Gastrocnemius medialis (tissue), 4 donors: Measurements from ENCODE around the gene BBX. TPM values are rescaled to one million over a fixed set of nuclear protein-coding genes. Genes with fewer than 3 reads are reported as not detected.

Experiments
- ATAC-seq, 2 donors: fragments of 150-250 bp; one replicate each; pipeline ENCODE4 v1.9.1; 2016
- DNase-seq, 2 donors: peaks; one replicate each; pipeline ENCODE4 v3.0.0-alpha.2; 2019
- H3K27ac ChIP-seq, 4 donors: fragments of 200-600 bp; sonication (generic); 1 replicate in 1 of 4; 2 replicates in 3 of 4; pipeline ENCODE4 v1.5.1; 2016 to 2018; ENCODE audit warnings: mild to moderate bottlenecking in 2 of 4, moderate library complexity in 1 of 4
- H3K27me3 ChIP-seq, 3 donors: fragments of 200-600 bp; sonication (generic) in 2 of 3; 1 replicate in 1 of 3; 2 replicates in 2 of 3; pipeline versions ENCODE4 v1.5.1 to v1.6.0; 2016 to 2019; ENCODE audit warnings: mild to moderate bottlenecking in 1 of 3, moderate library complexity in 1 of 3
- H3K36me3 ChIP-seq, 2 donors: fragments of 200-600 bp; sonication (generic) in 1 of 2; one replicate each; pipeline ENCODE4 v1.5.1; 2017 to 2018
- H3K4me1 ChIP-seq, 2 donors: fragments of 200-600 bp; sonication (generic) in 1 of 2; one replicate each; pipeline ENCODE4 v1.5.1; 2016 to 2017; ENCODE audit warnings: mild to moderate bottlenecking in 2 of 2
- H3K4me3 ChIP-seq, 4 donors: fragments of 200-600 bp; sonication (generic) in 3 of 4; 1 replicate in 1 of 4; 2 replicates in 3 of 4; pipeline ENCODE4 v1.5.1; 2016 to 2019; ENCODE audit warnings: mild to moderate bottlenecking in 2 of 4
- H3K9me3 ChIP-seq, 3 donors: fragments of 200-600 bp; sonication (generic) in 2 of 3; 1 replicate in 1 of 3; 2 replicates in 2 of 3; pipeline ENCODE4 v1.5.1; 2016 to 2019
- POLR2A ChIP-seq, 2 donors: fragments of 450-650 bp; IDR thresholded peaks; one replicate each; pipeline ENCODE4 v1.6.1; 2017; ENCODE audit warnings: antibody characterized with exemption in 2 of 2, mild to moderate bottlenecking in 2 of 2, moderate library complexity in 2 of 2
- in situ Hi-C, 4 donors: fragments of 200-750 bp; cut with MboI; loops; one replicate each; pipeline versions ENCODE4 v1.15.0 to v1.8.0; 2017; ENCODE audit warnings: low sequenced_read_pairs in 4 of 4
- intact Hi-C: fragments of 100-400 bp; cut with DNase I; formaldehyde crosslinking; loops from one replicate; pipeline ENCODE4 v1.15.1; 2023; ENCODE audit warnings: low total_unique reads
- total RNA-seq, 4 donors: library from RNA; depleted of rRNA; stranded (reverse); fragments of >200 nt; gene quantifications; one replicate each; pipeline versions ENCODE4 v1.1.0 to v1.2.3, GENCODE V29; 2016
- TF ChIP-seq, protein P1 (sequence below), 5 experiments: fragments of 450-650 bp in 3 of 5; fragments of 200-600 bp in 2 of 5; sonication (generic) in 2 of 5; IDR thresholded peaks in 4 of 5; conservative IDR thresholded peaks in 1 of 5; 1 replicate in 4 of 5; 2 replicates in 1 of 5; pipeline ENCODE4 v1.5.1; 2016 to 2019; ENCODE audit warnings: antibody characterized with exemption in 5 of 5, mild to moderate bottlenecking in 3 of 5, moderate library complexity in 3 of 5

BBX gene
- total RNA-seq, 4 donors from 2014 or later = 15.2 to 48.3 (median 20.1) TPM

GRCh38 chr3:107680698-107681097 lies 157.9 kb downstream of the BBX start:
- Histone ChIP-seq H3K27me3 (no peaks in the 10 kb centered on the region), H3K9me3 (no peaks in the 10 kb centered on the region), H3K27ac (no peak overlapping the region), H3K4me3 (no peak overlapping the region), H3K36me3 (no peaks in the 10 kb centered on the region), H3K4me1 (peaks cover 8 to 18% of the 10 kb centered on the region in 2 donors)
- DNase-seq = no peak
- TF ChIP-seq POLR2A (IDR thresholded peaks at IDR 0.05) = no peak
- TF ChIP-seq, protein P1, sequence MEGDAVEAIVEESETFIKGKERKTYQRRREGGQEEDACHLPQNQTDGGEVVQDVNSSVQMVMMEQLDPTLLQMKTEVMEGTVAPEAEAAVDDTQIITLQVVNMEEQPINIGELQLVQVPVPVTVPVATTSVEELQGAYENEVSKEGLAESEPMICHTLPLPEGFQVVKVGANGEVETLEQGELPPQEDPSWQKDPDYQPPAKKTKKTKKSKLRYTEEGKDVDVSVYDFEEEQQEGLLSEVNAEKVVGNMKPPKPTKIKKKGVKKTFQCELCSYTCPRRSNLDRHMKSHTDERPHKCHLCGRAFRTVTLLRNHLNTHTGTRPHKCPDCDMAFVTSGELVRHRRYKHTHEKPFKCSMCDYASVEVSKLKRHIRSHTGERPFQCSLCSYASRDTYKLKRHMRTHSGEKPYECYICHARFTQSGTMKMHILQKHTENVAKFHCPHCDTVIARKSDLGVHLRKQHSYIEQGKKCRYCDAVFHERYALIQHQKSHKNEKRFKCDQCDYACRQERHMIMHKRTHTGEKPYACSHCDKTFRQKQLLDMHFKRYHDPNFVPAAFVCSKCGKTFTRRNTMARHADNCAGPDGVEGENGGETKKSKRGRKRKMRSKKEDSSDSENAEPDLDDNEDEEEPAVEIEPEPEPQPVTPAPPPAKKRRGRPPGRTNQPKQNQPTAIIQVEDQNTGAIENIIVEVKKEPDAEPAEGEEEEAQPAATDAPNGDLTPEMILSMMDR (IDR thresholded peaks at IDR 0.05 in 4 of 5, conservative IDR thresholded peaks at IDR 0.05 in 1 of 5) = no peak
- intact Hi-C loops = no loop called here
- in situ Hi-C loops = no loop called here
- no peak for ATAC-seq

- Histone ChIP-seq H3K27me3 (no peaks in the 10 kb centered on the region), H3K4me1 (peaks cover 8 to 18% of the 10 kb centered on the region in 2 donors), H3K9me3 (no peaks in the 10 kb centered on the region), H3K27ac (no peak overlapping the region), H3K4me3 (no peak overlapping the region), H3K36me3 (no peaks in the 10 kb centered on the region)
- ATAC-seq (no peak), DNase-seq (no peak)
- in situ Hi-C loops (no loop called here), intact Hi-C loops (no loop called here)
- TF ChIP-seq, protein P1 (IDR thresholded peaks at IDR 0.05 in 4 of 5, conservative IDR thresholded peaks at IDR 0.05 in 1 of 5) = no peak
- TF ChIP-seq POLR2A (IDR thresholded peaks at IDR 0.05) = no peak
Observed at GRCh38 chr3:107681396-107681795, 158.6 kb downstream of the BBX start.

GRCh38 chr3:107682580-107682979 lies 159.8 kb downstream of the BBX start:
- H3K4me1 ChIP-seq = peaks cover 8 to 18% of the 10 kb centered on the region in 2 donors
- intact Hi-C loops = no loop called here
- no peak for TF ChIP-seq POLR2A (IDR thresholded peaks at IDR 0.05)
- TF ChIP-seq, protein P1 (IDR thresholded peaks at IDR 0.05 in 4 of 5, conservative IDR thresholded peaks at IDR 0.05 in 1 of 5) = no peak
- no peaks in the 10 kb centered on the region for H3K36me3 ChIP-seq
- no peaks in the 10 kb centered on the region for H3K27me3 ChIP-seq
- no peak overlapping the region for H3K4me3 ChIP-seq
- H3K9me3 ChIP-seq = no peaks in the 10 kb centered on the region
- ATAC-seq (no peak), DNase-seq (no peak)
- in situ Hi-C loops = no loop called here
- H3K27ac ChIP-seq = no peak overlapping the region

GRCh38 chr3:107683447-107683846 lies 160.7 kb downstream of the BBX start:
- Histone ChIP-seq H3K4me3 (no peak overlapping the region), H3K9me3 (no peaks in the 10 kb centered on the region), H3K27me3 (no peaks in the 10 kb centered on the region), H3K36me3 (no peaks in the 10 kb centered on the region), H3K4me1 (peaks cover 8 to 18% of the 10 kb centered on the region in 2 donors), H3K27ac (no peak overlapping the region)
- in situ Hi-C loops (no loop called here), intact Hi-C loops (no loop called here)
- TF ChIP-seq, protein P1 (IDR thresholded peaks at IDR 0.05 in 4 of 5, conservative IDR thresholded peaks at IDR 0.05 in 1 of 5) = no peak
- no peak for TF ChIP-seq POLR2A (IDR thresholded peaks at IDR 0.05)
- DNase-seq (no peak), ATAC-seq (no peak)

DNA sequence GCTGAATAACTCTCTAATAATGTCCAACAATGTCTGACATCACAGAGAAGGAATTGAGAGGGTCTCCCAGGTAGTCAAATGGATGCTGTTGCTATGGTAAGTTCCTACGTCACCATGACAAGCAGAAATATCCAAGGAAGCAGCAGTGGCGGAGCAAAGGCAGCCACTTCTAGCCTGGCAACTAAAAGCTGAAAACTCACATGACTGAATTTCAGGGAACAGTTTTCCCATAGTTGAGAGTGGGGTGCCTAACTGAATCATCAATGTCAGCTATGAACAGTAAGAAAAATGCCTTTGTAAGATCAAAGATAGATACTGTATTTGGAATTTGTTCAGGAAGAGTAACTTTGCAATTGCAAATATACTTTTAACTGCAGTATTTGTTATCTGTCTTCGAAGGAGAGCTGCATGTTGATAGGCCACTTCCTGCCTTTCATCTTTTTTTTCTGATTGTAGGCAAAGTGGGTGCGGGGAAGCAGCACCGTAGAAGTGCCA lies 161.7 kb downstream of the BBX start:
- intact Hi-C loops (no loop called here), in situ Hi-C loops (no loop called here)
- ATAC-seq (no peak), DNase-seq (no peak)
- no peaks in the 10 kb centered on the region for H3K27me3 ChIP-seq
- no peak overlapping the region for H3K4me3 ChIP-seq
- no peaks in the 10 kb centered on the region for H3K36me3 ChIP-seq
- no peak overlapping the region for H3K27ac ChIP-seq
- peaks cover 8 to 18% of the 10 kb centered on the region in 2 donors for H3K4me1 ChIP-seq
- TF ChIP-seq POLR2A (IDR thresholded peaks at IDR 0.05) = no peak
- TF ChIP-seq, protein P1 (IDR thresholded peaks at IDR 0.05 in 4 of 5, conservative IDR thresholded peaks at IDR 0.05 in 1 of 5) = no peak
- H3K9me3 ChIP-seq = no peaks in the 10 kb centered on the region
